Measurements from ENCODE around the gene NRCAM. TPM values are rescaled to one million over a fixed set of nuclear protein-coding genes. Genes with fewer than 3 reads are reported as not detected.

The NRCAM gene
- total RNA-seq, 1 donor from 2014 or later = 7.9 TPM

GRCh38 chr7:108157606-108158335 is 298.5 kb downstream of the NRCAM start:
- intact Hi-C loops (cut with DNase I) = no loop called here
- H3K4me3 ChIP-seq = no peak overlapping the region
- H3K36me3 ChIP-seq = no peaks in the 10 kb centered on the region
- no peaks in the 10 kb centered on the region for H3K9me3 ChIP-seq
- no peaks in the 10 kb centered on the region for H3K27me3 ChIP-seq
- no peaks in the 10 kb centered on the region for H3K4me1 ChIP-seq
- TF ChIP-seq POLR2AphosphoS5 (IDR thresholded peaks at IDR 0.05; ENCODE audit: insufficient read depth in 1 of 2, low read depth in 1 of 2) = no peak
- no peak overlapping the region for H3K27ac ChIP-seq
- no peak for DNase-seq (ENCODE audit: extremely low spot score in 2 of 2)

GRCh38 chr7:108156897-108157605 is 299.2 kb downstream of the NRCAM start:
- DNase-seq (ENCODE audit: extremely low spot score in 2 of 2) = no peak
- Histone ChIP-seq H3K9me3 (no peaks in the 10 kb centered on the region), H3K27me3 (no peaks in the 10 kb centered on the region), H3K4me3 (no peak overlapping the region), H3K27ac (no peak overlapping the region), H3K4me1 (no peaks in the 10 kb centered on the region), H3K36me3 (no peaks in the 10 kb centered on the region)
- intact Hi-C loops (cut with DNase I) = no loop called here
- no peak for TF ChIP-seq CTCF (IDR thresholded peaks at IDR 0.05)
- no peak for TF ChIP-seq POLR2AphosphoS5 (IDR thresholded peaks at IDR 0.05; ENCODE audit: insufficient read depth in 1 of 2, low read depth in 1 of 2)
- no peak for TF ChIP-seq POLR2A (IDR thresholded peaks at IDR 0.05)

- H3K4me3 ChIP-seq = no peak overlapping the region
- H3K27ac ChIP-seq = no peak overlapping the region
- H3K4me1 ChIP-seq = no peaks in the 10 kb centered on the region
- TF ChIP-seq POLR2AphosphoS5 (IDR thresholded peaks at IDR 0.05; ENCODE audit: insufficient read depth in 1 of 2, low read depth in 1 of 2) (no peak), CTCF (IDR thresholded peaks at IDR 0.05) (no peak), POLR2A (IDR thresholded peaks at IDR 0.05) (no peak)
- H3K27me3 ChIP-seq = no peaks in the 10 kb centered on the region
- H3K36me3 ChIP-seq = no peaks in the 10 kb centered on the region
- no peaks in the 10 kb centered on the region for H3K9me3 ChIP-seq
- no peak for DNase-seq (ENCODE audit: extremely low spot score in 2 of 2)
- intact Hi-C loops (cut with DNase I) = no loop called here
These were observed 304.0 kb downstream of the NRCAM start for GRCh38 chr7:108152198-108152597.

- Histone ChIP-seq H3K27ac (no peak overlapping the region), H3K4me1 (peaks cover 4% of the 10 kb centered on the region), H3K36me3 (no peaks in the 10 kb centered on the region), H3K4me3 (no peak overlapping the region), H3K27me3 (no peaks in the 10 kb centered on the region), H3K9me3 (no peaks in the 10 kb centered on the region)
- DNase-seq (ENCODE audit: extremely low spot score in 2 of 2) = no peak
- intact Hi-C loops (cut with DNase I) = loop anchor here (5.0 kb wide), 1 partner anchor 283 kb away; no protein-coding TSS in a partner anchor
- no peak for TF ChIP-seq POLR2A (IDR thresholded peaks at IDR 0.05)
- no peak for TF ChIP-seq POLR2AphosphoS5 (IDR thresholded peaks at IDR 0.05; ENCODE audit: insufficient read depth in 1 of 2, low read depth in 1 of 2)
- TF ChIP-seq CTCF (IDR thresholded peaks at IDR 0.05) = no peak
These were observed 306.3 kb downstream of the NRCAM start for GRCh38 chr7:108149908-108150307.

GRCh38 chr7:108149119-108149518 is 307.1 kb downstream of the NRCAM start:
- Histone ChIP-seq H3K27me3 (no peaks in the 10 kb centered on the region), H3K4me3 (no peak overlapping the region), H3K9me3 (no peaks in the 10 kb centered on the region), H3K27ac (no peak overlapping the region), H3K36me3 (no peaks in the 10 kb centered on the region), H3K4me1 (peaks cover 4% of the 10 kb centered on the region)
- DNase-seq (ENCODE audit: extremely low spot score in 2 of 2) = no peak
- no peak for TF ChIP-seq POLR2AphosphoS5 (IDR thresholded peaks at IDR 0.05; ENCODE audit: insufficient read depth in 1 of 2, low read depth in 1 of 2)
- no peak for TF ChIP-seq POLR2A (IDR thresholded peaks at IDR 0.05)
- no peak for TF ChIP-seq CTCF (IDR thresholded peaks at IDR 0.05)
- intact Hi-C loops (cut with DNase I) = loop anchor here (5.0 kb wide), 1 partner anchor 282 kb away; no protein-coding TSS in a partner anchor

Data from vagina (tissue), 2 donors.